Cardiac muscle cell (in vitro differentiated cells and primary cell): ENCODE measurements around the gene ITIH2. TPM values are rescaled to one million over a fixed set of nuclear protein-coding genes. Genes with fewer than 3 reads are reported as not detected.

Experiments
- DNase-seq, 2 donors: peaks; one replicate each; pipeline versions ENCODE4 v3.0.0 to v3.0.0-alpha.2; 2010 to 2017; ENCODE audit warnings: low read depth in 1 of 2, low spot score in 1 of 2
- H3K27ac ChIP-seq: fragments of 200-600 bp; sonication (generic); 2 replicates; pipeline ENCODE4 v1.5.1; 2016
- H3K27me3 ChIP-seq: fragments of 200-600 bp; sonication (generic); 2 replicates; pipeline ENCODE4 v1.6.0; 2016; ENCODE audit warnings: control low read depth
- H3K36me3 ChIP-seq: fragments of 200-600 bp; sonication (generic); 2 replicates; pipeline ENCODE4 v1.5.1; 2016; ENCODE audit warnings: control low read depth
- H3K4me1 ChIP-seq: fragments of 200-600 bp; sonication (generic); 2 replicates; pipeline ENCODE4 v1.8.1; 2017; ENCODE audit warnings: low read depth, mild to moderate bottlenecking, mixed run types
- H3K4me3 ChIP-seq: fragments of 200-600 bp; sonication (generic); 2 replicates; pipeline ENCODE4 v1.5.1; 2016; ENCODE audit warnings: mild to moderate bottlenecking
- H3K9me3 ChIP-seq: fragments of 200-600 bp; sonication (generic); 2 replicates; pipeline ENCODE4 v1.5.1; 2017; ENCODE audit warnings: low read depth, mild to moderate bottlenecking, control low read depth
- polyA plus RNA-seq: library from polyadenylated mRNA; unstranded; fragments of >200 nt; fragmentation: Nextera tagmentation; extraction: Ambion mirVana; gene quantifications from 2 replicates; pipeline ENCODE4 v1.2.1, GENCODE V29; 2016
- total RNA-seq: library from RNA; depleted of rRNA; stranded (reverse); fragments of >200 nt; gene quantifications from 2 replicates; pipeline ENCODE4 v1.2.3, GENCODE V29; 2016
- TF ChIP-seq, protein P1 (sequence below): IDR thresholded peaks from 2 replicates; pipeline ENCODE4 v1.5.1; 2012; ENCODE audit warnings: low read depth, mild to moderate bottlenecking, low read length

The ITIH2 gene
- total and polyA plus RNA-seq, 2 experiments from 2014 or later: 0.09 TPM; not detected in 1

DNA sequence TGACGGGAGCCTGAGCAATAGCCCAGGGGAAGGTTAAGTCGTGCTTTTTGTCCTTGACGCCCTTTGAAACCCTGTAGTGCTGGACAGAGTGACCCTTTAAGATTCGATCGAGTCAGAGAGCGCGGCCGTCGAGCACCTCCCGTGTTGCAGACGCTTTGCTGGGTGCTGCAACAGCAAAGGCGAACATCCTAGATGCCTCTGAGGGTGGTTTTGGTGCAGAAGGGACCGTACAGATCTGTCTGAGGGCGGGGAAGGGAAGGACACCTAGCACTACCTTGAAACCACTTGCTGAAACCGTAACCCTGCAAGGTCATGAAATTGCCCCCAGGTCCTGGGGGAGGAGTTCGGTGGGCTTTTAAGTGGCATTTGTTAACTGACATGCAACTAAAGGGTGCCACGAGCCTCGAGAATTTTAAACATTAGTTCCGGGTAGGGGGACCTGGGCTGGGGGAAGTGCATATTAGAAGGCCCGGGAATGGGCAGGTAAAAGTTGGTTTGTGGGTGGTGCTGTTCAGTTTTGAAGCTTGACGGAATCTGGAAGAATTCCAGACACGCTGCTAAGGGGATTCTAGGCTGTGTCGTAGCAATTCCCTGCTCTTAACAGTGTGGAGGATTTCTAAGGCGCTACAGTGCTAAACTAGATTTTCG lies 85.6 kb downstream of the ITIH2 start:
- no peaks in the 10 kb centered on the region for H3K36me3 ChIP-seq
- peak; percentile 49 to 52 for DNase-seq
- H3K27ac ChIP-seq: peak overlapping the region; percentile 88
- peaks cover 18% of the 10 kb centered on the region for H3K4me1 ChIP-seq
- peak overlapping the region; percentile 58 for H3K4me3 ChIP-seq
- no peaks in the 10 kb centered on the region for H3K27me3 ChIP-seq
- H3K9me3 ChIP-seq: no peaks in the 10 kb centered on the region
- TF ChIP-seq, protein P1, sequence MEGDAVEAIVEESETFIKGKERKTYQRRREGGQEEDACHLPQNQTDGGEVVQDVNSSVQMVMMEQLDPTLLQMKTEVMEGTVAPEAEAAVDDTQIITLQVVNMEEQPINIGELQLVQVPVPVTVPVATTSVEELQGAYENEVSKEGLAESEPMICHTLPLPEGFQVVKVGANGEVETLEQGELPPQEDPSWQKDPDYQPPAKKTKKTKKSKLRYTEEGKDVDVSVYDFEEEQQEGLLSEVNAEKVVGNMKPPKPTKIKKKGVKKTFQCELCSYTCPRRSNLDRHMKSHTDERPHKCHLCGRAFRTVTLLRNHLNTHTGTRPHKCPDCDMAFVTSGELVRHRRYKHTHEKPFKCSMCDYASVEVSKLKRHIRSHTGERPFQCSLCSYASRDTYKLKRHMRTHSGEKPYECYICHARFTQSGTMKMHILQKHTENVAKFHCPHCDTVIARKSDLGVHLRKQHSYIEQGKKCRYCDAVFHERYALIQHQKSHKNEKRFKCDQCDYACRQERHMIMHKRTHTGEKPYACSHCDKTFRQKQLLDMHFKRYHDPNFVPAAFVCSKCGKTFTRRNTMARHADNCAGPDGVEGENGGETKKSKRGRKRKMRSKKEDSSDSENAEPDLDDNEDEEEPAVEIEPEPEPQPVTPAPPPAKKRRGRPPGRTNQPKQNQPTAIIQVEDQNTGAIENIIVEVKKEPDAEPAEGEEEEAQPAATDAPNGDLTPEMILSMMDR: no peak

DNA sequence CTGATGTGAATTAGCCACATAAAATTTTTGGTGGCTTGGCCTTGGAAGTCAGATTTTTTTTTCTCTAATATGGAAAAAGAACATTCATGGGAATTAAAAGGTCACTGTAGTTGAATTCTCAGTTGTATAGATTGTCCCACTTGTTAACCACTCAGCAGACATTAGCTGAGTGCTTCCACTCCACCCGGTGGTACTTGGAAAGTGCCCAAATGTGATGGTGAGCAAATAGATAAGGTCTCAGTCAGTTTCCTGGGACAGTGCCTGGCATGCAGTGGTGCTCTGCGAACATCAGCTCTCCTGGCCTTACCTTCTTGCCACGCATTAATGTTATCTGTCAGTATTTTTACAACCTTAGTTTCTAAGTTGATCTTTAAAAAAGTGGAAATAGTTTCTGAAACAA lies 86.3 kb downstream of the ITIH2 start:
- peak; percentile 41 to 42 for DNase-seq
- Histone ChIP-seq H3K9me3 (no peaks in the 10 kb centered on the region), H3K36me3 (no peaks in the 10 kb centered on the region), H3K27me3 (no peaks in the 10 kb centered on the region), H3K27ac (peak overlapping the region; percentile 88), H3K4me3 (peak overlapping the region; percentile 58), H3K4me1 (peaks cover 18% of the 10 kb centered on the region)
- TF ChIP-seq, protein P1: no peak

DNA sequence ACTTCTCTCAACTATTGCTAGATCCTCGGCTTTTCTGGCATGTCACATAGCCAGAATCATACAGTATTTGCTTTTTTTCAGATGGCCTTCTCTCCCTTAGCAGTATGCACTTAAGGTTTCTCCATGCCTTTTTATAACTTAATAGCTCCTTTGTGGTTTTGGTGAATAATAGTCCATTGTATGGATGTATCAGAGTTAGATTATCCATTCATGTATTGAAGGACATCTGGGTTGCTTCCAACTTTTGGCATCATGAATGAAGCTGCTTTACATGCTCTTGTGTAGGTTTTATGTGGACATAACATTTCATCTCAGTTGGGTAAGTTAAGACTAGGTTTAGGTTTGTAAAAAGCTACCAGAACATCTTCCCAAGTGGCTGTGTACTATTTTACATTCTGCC lies 89.4 kb downstream of the ITIH2 start:
- no peak overlapping the region for H3K27ac ChIP-seq
- H3K36me3 ChIP-seq: peaks cover 6% of the 10 kb centered on the region
- no peaks in the 10 kb centered on the region for H3K9me3 ChIP-seq
- no peak overlapping the region for H3K4me3 ChIP-seq
- TF ChIP-seq, protein P1: no peak
- H3K4me1 ChIP-seq: peaks cover 22% of the 10 kb centered on the region
- peak in 1 of 2 donors; percentile 16 for DNase-seq
- H3K27me3 ChIP-seq: no peaks in the 10 kb centered on the region

DNA sequence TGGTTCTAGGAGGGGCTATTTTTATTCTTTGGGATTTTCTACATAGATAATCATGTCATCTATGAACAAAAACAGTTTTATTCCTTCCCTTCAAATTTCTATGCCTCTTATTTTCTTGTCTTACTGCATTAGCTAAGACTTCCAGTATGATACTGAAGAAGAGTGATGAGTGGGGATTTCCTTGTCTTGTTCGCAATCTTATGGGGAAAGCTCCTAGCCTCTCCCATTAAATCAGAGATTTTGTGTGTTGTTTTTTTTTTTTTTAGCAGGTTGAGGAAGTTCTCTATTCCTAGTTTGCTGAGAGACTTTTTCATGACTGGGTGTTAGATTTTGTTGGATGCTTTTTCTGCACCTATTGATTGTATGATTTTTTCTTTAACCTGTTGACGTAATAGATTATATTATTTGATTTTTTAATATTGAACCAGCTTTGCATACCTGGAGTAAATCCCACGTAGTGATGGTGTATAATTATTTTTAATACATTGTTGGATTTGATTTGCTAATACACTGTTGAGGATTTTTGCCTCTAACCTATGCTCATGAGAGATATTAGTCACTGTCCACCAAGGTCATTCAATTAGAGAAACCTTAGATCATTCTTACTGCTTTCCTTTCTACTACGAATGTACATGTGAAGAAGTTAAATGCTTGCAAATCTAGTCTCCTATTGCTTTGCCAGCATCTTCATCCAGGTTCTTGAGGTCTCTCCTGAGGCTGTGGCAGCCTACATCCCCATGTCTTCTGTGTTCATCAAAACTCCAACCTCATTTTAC lies 91.3 kb downstream of the ITIH2 start:
- TF ChIP-seq, protein P1: no peak
- H3K27ac ChIP-seq: peak overlapping the region; percentile 11
- no peaks in the 10 kb centered on the region for H3K9me3 ChIP-seq
- DNase-seq: no peak
- H3K36me3 ChIP-seq: peaks cover 20% of the 10 kb centered on the region
- no peaks in the 10 kb centered on the region for H3K27me3 ChIP-seq
- no peak overlapping the region for H3K4me3 ChIP-seq
- peaks cover 20% of the 10 kb centered on the region for H3K4me1 ChIP-seq

DNA sequence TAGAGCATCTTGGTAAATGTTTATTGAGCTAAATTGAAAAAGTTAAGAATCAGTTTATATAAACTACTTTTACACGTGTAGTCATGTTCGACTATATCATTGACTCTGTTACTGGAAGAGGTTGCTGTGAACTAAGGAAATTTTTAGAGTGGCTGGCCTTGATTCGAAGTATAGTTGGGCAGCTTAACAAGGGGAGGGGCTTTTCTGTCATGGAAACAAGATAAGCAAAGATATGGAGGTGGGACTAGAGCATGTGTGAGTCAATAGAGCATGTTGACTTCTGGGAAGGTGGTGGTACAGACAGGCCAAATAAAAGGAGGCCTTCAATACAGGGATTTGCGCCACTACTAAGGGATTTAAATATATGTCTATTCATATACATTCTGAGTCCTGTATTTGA lies 92.5 kb downstream of the ITIH2 start:
- Histone ChIP-seq H3K27ac (peak overlapping the region; percentile 11), H3K4me1 (peaks cover 12% of the 10 kb centered on the region), H3K9me3 (no peaks in the 10 kb centered on the region), H3K27me3 (no peaks in the 10 kb centered on the region), H3K36me3 (peaks cover 28% of the 10 kb centered on the region), H3K4me3 (no peak overlapping the region)
- TF ChIP-seq, protein P1: no peak
- peak; percentile 61 to 84 for DNase-seq
